ENCODE measurements around the gene BCAS1.

BCAS1 gene

GRCh38 chr20:53958260-53958659, 112.1 kb downstream of the BCAS1 start:
- no peak for DNase-seq (ENCODE audit: low spot score)

- no peak for DNase-seq (ENCODE audit: low spot score)
These were observed 112.8 kb downstream of the BCAS1 start for GRCh38 chr20:53957451-53958172.

DNA sequence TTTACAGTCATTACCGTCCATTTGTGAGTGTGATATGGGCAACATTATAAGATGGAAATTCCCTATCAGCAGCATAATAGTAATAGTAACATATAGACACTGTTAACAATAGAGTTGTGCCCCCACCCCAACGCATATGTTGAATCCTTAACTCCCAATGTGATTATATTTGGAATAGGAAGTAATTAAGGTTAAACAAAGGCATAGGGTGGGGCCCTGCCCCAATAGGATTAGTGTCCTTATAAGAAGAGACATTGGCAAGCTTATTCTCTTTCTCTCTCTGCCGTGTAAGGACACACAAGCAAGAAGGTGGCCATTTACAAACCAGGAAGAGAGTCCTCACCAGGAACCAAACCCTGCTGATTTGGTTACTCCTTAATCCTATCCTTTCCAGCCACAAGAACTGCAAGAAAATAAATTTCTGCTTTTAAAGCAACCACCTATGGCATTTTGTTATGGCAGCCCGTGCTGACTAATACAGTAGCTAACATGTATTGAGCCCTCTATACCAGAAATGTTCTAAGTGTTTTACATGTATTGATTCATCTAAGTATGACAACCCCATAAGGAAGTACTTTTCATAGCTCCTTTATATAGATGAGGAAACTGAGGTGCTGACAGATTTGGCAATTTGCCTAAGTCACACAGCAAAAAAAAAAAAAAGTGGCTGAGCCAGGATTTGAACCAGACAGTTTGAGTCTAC, 114.2 kb downstream of the BCAS1 start:
- DNase-seq (ENCODE audit: low spot score), result no peak

GRCh38 chr20:53954723-53955658, 115.4 kb downstream of the BCAS1 start:
- DNase-seq (ENCODE audit: low spot score), result no peak

DNA sequence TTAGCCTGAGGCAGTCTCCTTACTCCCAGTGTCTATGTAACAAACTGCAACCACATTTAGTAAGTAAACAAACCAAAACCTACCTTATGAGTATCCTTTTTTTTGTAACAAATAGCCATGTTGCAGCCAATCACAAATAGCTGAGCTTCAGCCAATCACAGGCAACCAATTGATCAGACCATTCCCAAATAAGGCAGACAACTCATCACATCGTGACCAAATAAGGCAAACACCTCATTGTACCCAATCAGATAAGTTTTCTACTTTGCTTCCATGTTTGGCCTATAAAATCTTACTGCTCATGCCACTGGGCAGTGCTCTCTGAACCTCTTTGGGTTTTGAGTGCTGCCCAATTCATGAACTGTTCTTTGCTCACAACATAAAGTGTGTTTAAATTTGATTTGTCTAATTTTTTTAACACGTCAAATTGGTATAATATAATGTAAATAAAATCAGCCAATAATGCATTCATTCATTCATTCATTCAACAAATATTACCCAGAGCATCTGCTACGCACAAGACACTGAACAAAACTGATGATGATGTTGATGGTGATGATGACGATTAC, 117.8 kb downstream of the BCAS1 start:
- DNase-seq (ENCODE audit: low spot score), result no peak

- DNase-seq (ENCODE audit: low spot score), result no peak
These were observed 119.8 kb downstream of the BCAS1 start for GRCh38 chr20:53950578-53950977.

GRCh38 chr20:53950031-53950430, 120.4 kb downstream of the BCAS1 start:
- no peak for DNase-seq (ENCODE audit: low spot score)

DNA sequence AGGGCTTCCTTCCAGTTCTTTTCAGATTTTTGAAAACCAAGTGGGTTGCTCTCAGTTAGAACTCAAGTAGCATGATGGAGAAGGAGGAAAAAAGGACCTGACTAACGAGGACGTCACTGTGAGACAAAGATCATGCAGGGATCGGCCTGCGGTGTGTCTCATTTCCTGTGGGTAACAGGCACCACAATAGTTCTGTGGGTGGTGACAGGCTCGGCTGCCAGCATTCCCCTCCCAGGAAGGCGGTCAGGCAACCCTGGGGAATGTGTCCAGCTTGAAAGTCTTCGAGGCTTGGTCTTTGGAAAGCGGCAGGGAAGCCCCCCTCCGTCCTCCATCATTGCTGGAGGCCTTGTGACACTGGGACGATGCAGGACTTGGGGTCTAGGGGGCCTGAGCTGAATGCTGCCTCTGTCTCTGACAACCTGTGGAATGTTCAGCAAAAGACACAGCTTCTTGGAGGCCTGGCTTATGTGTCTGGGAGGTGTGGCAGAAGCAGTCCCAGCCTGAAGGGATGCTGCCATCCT, 121.0 kb downstream of the BCAS1 start:
- DNase-seq (ENCODE audit: low spot score), result peak; percentile 95

GRCh38 chr20:53948383-53949318, 121.7 kb downstream of the BCAS1 start:
- DNase-seq (ENCODE audit: low spot score), result no peak

GRCh38 chr20:53947501-53948195, 122.7 kb downstream of the BCAS1 start:
- no peak for DNase-seq (ENCODE audit: low spot score)

DNA sequence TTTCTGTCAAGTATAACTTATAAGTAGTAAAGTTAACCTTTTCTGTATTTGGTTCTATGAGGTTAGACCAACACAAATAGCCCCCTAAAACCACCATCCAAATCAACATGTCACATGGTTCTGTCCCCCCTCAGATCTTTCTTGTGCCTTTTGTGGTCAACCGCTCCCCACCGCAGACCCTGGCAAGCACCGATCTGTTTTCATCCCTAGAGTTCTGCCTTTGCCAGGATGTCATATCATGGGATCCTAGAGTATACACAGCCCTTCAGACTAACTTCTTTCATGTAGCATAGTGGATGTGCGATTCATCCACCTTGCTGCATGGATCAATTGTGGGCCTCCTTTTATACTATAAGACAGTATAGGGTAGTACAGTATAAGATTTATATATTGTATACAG, 124.3 kb downstream of the BCAS1 start:
- no peak for DNase-seq (ENCODE audit: low spot score)

DNA sequence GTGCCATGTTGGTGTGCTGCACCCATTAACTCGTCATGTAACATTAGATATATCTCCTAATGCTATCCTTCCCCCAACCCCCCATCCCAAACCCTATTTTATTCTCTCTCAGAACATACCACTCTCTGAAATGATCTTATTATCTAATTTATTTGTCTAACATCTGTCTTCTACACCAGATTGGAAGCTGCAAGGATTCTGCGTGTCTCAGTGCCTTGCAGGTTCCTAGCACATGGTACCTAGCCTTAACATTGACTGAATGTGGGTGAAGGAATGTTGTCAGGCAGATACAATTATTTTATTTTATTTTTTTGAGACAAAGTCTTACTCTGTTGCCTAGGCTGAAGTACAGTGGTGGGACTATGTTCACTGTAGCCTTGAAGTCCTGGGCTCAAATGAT, 124.9 kb downstream of the BCAS1 start:
- DNase-seq (ENCODE audit: low spot score), result no peak

DNA sequence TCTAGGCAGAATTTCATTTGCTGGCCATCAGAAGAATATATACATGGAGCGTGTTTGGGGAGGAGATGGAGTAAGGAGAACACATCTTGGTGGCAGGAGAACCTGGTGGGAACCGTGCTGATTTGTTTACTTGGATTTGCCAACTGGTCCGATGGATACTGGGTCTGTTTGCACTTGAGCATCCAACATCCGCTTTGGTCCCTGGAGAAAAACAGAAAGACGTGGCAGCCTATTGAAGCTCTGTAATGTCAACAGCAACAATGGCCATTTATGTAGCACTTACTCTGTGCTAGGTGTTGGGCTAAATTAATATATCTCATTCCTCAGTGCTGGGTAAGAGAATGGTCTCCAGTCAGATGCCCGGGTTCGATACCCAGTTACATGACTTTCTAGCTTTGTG, 125.6 kb downstream of the BCAS1 start:
- DNase-seq (ENCODE audit: low spot score), result no peak

DNA sequence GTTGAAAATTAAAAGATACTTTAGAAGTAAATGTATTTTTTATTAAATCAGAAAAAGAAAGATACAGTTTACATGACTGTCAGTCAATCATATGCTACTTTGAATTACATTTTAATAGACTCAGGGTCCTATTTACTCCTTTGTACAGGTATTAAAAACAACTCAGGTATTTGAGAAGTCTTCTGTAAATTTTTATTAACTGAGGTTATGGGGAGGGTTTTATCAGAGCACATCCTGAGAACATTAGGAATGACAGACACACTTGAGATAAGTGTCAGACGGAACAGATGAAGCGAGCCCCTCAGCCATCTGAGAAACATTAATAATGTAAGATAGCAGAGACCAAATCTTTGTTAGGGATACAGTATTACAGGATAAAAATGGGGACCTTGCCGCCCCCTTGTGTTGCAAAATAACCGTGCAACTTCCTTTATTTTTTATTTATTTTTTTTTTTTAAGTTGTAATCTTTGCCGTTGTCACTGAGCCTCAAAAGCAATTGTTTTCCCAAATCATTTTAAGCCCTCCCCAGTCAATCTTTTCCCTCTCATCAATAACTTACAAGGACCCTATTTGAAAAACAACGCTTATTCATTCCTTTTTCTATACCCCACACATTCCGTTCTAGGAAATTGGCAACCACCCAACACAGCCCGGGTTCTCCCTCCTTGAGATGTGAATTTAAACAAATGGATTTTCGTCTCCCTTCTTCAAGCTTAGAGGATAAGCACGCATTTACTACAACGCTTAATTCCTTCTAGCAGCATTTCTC, 126.7 kb downstream of the BCAS1 start:
- DNase-seq (ENCODE audit: low spot score), result peak; percentile 44

- DNase-seq (ENCODE audit: low spot score), result no peak
These were observed 127.4 kb downstream of the BCAS1 start for GRCh38 chr20:53942973-53943372.

DNA sequence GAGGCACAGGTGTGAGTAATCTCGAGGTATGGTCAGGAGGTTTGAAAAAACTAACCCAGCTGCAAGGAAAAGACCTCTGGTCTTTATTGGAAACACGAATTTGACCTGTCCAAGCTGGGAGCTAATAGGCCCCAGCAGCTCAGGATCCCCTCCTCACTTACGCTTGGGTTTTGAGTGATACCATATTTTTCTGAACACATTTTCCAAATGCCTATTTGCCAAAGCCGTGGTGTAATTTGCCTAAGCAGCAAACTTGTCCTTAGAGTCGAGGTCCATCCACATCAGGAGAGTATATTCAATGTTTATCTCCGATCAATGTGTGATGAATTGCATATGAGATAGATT, 128.0 kb downstream of the BCAS1 start:
- DNase-seq (ENCODE audit: low spot score), result no peak

- no peak for DNase-seq (ENCODE audit: low spot score)
These were observed 128.5 kb downstream of the BCAS1 start for GRCh38 chr20:53941680-53942471.

- peak; percentile 77 for DNase-seq (ENCODE audit: low spot score)
These were observed 129.4 kb downstream of the BCAS1 start for GRCh38 chr20:53940907-53941545.
